SK-N-SH treated with all-trans-retinoic acid at 6 μM for 48 hours (cell line): ENCODE measurements around the gene PIP5K1C.

Experiments
- ATAC-seq: fragments of 200-7000 bp; cut with Tn5 transposase; 3 replicates; pipeline ENCODE4 v1.9.1; 2020; ENCODE audit warnings: mild to moderate bottlenecking, moderate library complexity
- ARNTL ChIP-seq: fragments of 450-650 bp; formaldehyde crosslinking; IDR thresholded peaks from 2 replicates; pipeline ENCODE4 v1.5.0; 2020; ENCODE audit warnings: low read depth, mild to moderate bottlenecking, moderate library complexity, borderline replicate concordance
- BACH2 ChIP-seq: fragments of 250-450 bp; sonication (Bioruptor Pico); IDR thresholded peaks from 2 replicates; pipeline ENCODE4 v1.9.0; 2021; ENCODE audit warnings: mild to moderate bottlenecking, borderline replicate concordance
- CREB5 ChIP-seq: fragments of 250-450 bp; sonication (Bioruptor Pico); IDR thresholded peaks from 2 replicates; pipeline ENCODE4 v1.5.1; 2020; ENCODE audit warnings: low read depth, mild to moderate bottlenecking, moderate library complexity
- CSRNP3 ChIP-seq: fragments of 250-450 bp; sonication (Bioruptor Pico); IDR thresholded peaks from 2 replicates; pipeline ENCODE4 v1.5.1; 2021; ENCODE audit warnings: mild to moderate bottlenecking, moderate library complexity
- ESRRG ChIP-seq: fragments of 250-450 bp; sonication (Bioruptor Pico); IDR thresholded peaks from 2 replicates; pipeline ENCODE4 v1.6.1; 2021; ENCODE audit warnings: mild to moderate bottlenecking
- GLIS3 ChIP-seq: fragments of 250-450 bp; sonication (Bioruptor Pico); IDR thresholded peaks from 2 replicates; pipeline ENCODE4 v1.5.0; 2020; ENCODE audit warnings: mild to moderate bottlenecking, moderate library complexity
- OSR1 ChIP-seq: fragments of 250-450 bp; sonication (Bioruptor Pico); IDR thresholded peaks from 2 replicates; pipeline ENCODE4 v1.8.0; 2022; ENCODE audit warnings: moderate library complexity, mild to moderate bottlenecking, inconsistent platforms
- PATZ1 ChIP-seq: fragments of 250-450 bp; sonication (Bioruptor Pico); IDR thresholded peaks from 2 replicates; pipeline ENCODE4 v1.8.0; 2020; ENCODE audit warnings: mild to moderate bottlenecking, moderate library complexity, borderline replicate concordance
- POU6F1 ChIP-seq: fragments of 250-450 bp; sonication (Bioruptor Pico); IDR thresholded peaks from 2 replicates; pipeline ENCODE4 v1.8.0; 2021; ENCODE audit warnings: low read depth, mild to moderate bottlenecking, moderate library complexity, borderline replicate concordance
- RARB ChIP-seq: fragments of 250-450 bp; sonication (Bioruptor Pico); IDR thresholded peaks from 2 replicates; pipeline ENCODE4 v1.8.0; 2021; ENCODE audit warnings: mild to moderate bottlenecking, moderate library complexity
- SNAI2 ChIP-seq: fragments of 250-450 bp; sonication (Bioruptor Pico); IDR thresholded peaks from 2 replicates; pipeline ENCODE4 v1.5.0; 2020; ENCODE audit warnings: mild to moderate bottlenecking, moderate library complexity
- TCF4 ChIP-seq: fragments of 250-450 bp; sonication (Bioruptor Pico); IDR thresholded peaks from 2 replicates; pipeline ENCODE4 v1.8.0; 2021; ENCODE audit warnings: mild to moderate bottlenecking, moderate library complexity, borderline replicate concordance
- TSHZ2 ChIP-seq: fragments of 250-450 bp; sonication (Bioruptor Pico); IDR thresholded peaks from 2 replicates; pipeline ENCODE4 v1.5.0; 2020; ENCODE audit warnings: mild to moderate bottlenecking, moderate library complexity
- ZFP30 ChIP-seq: fragments of 450-650 bp; formaldehyde crosslinking; IDR thresholded peaks from 2 replicates; pipeline ENCODE4 v1.5.0; 2022; ENCODE audit warnings: mild to moderate bottlenecking, moderate library complexity
- ZNF70 ChIP-seq: fragments of 450-650 bp; formaldehyde crosslinking; IDR thresholded peaks from 2 replicates; pipeline ENCODE4 v1.5.0; 2020; ENCODE audit warnings: mild to moderate bottlenecking, moderate library complexity
- ZNF8 ChIP-seq: fragments of 450-650 bp; formaldehyde crosslinking; IDR thresholded peaks from 2 replicates; pipeline ENCODE4 v1.5.0; 2020; ENCODE audit warnings: mild to moderate bottlenecking, moderate library complexity

The PIP5K1C gene

GRCh38 chr19:3618144-3618810, 82.0 kb downstream of the PIP5K1C start (continued):
- TF ChIP-seq RARB (CRISPR knock-in tag): no peak

GRCh38 chr19:3617463-3617862, 82.8 kb downstream of the PIP5K1C start:
- ATAC-seq: no peak
- no peak for TF ChIP-seq SNAI2 (CRISPR knock-in tag)
- no peak for TF ChIP-seq GLIS3 (CRISPR knock-in tag)
- TF ChIP-seq CSRNP3: no peak
- TF ChIP-seq CREB5 (CRISPR knock-in tag): no peak
- TF ChIP-seq BACH2 (CRISPR knock-in tag): no peak
- TF ChIP-seq TCF4: no peak
- TF ChIP-seq ZNF70 (CRISPR knock-in tag): no peak
- TF ChIP-seq TSHZ2 (CRISPR knock-in tag): no peak
- no peak for TF ChIP-seq ZFP30 (CRISPR knock-in tag)
- TF ChIP-seq RARB (CRISPR knock-in tag): no peak
- no peak for TF ChIP-seq ZNF8 (CRISPR knock-in tag)

- ATAC-seq: no peak
Observed at GRCh38 chr19:3615524-3616135, 84.6 kb downstream of the PIP5K1C start.

More at GRCh38 chr19:3615524-3616135, 84.6 kb downstream of the PIP5K1C start:
- TF ChIP-seq OSR1 (CRISPR knock-in tag) (no peak), ESRRG (CRISPR knock-in tag) (no peak), ARNTL (CRISPR knock-in tag) (no peak), POU6F1 (CRISPR knock-in tag) (no peak), PATZ1 (CRISPR knock-in tag) (no peak), ZFP30 (CRISPR knock-in tag) (no peak)
